Transverse colon (tissue), 4 donors: ENCODE measurements around the gene RBFOX2. TPM values are rescaled to one million over a fixed set of nuclear protein-coding genes. Genes with fewer than 3 reads are reported as not detected.
A peak's percentile ranks its signal among the peaks of the same experiment; 100 is the strongest.

Experiments
- DNase-seq: peaks from one replicate; pipeline ENCODE4 v3.0.0-alpha.2; 2019
- H3K27ac ChIP-seq, 4 donors: fragments of 200-600 bp; sonication (generic); 2 replicates each; pipeline ENCODE4 v1.5.1; 2016 to 2018; ENCODE audit warnings: inconsistent platforms in 4 of 4
- H3K27me3 ChIP-seq: fragments of 200-600 bp; sonication (generic); 2 replicates; pipeline ENCODE4 v1.5.1; 2017; ENCODE audit warnings: inconsistent platforms
- H3K36me3 ChIP-seq, 4 donors: fragments of 200-600 bp; sonication (generic); 2 replicates each; pipeline ENCODE4 v1.5.1; 2017 to 2019; ENCODE audit warnings: inconsistent platforms in 4 of 4
- H3K4me1 ChIP-seq, 4 donors: fragments of 200-600 bp; sonication (generic); 2 replicates each; pipeline ENCODE4 v1.5.1; 2017 to 2020; ENCODE audit warnings: inconsistent platforms in 4 of 4
- H3K4me3 ChIP-seq, 4 donors: fragments of 200-600 bp; sonication (generic); 1 replicate in 1 of 4; 2 replicates in 3 of 4; pipeline versions ENCODE4 v1.5.1 to v1.6.1; 2017 to 2019; ENCODE audit warnings: inconsistent platforms in 4 of 4
- H3K9me3 ChIP-seq, 2 donors: fragments of 200-600 bp; sonication (generic); 2 replicates each; pipeline ENCODE4 v1.5.1; 2017 to 2019; ENCODE audit warnings: inconsistent platforms in 2 of 2
- CTCF ChIP-seq, 5 experiments: fragments of 200-600 bp in 3 of 5; fragments of 450-650 bp in 2 of 5; sonication (generic) in 3 of 5; IDR thresholded peaks; 1 replicate in 2 of 5; 2 replicates in 3 of 5; pipeline ENCODE4 v1.5.1; 2016 to 2017; ENCODE audit warnings: antibody characterized with exemption in 5 of 5, inconsistent platforms in 3 of 5, mild to moderate bottlenecking in 2 of 5, moderate library complexity in 1 of 5
- EP300 ChIP-seq: sonication (generic); formaldehyde crosslinking; IDR thresholded peaks from one replicate; pipeline ENCODE4 v1.6.1; 2017; ENCODE audit warnings: antibody characterized with exemption, low read depth
- POLR2A ChIP-seq: fragments of 450-650 bp; IDR thresholded peaks from one replicate; pipeline ENCODE4 v1.6.1; 2016; ENCODE audit warnings: antibody characterized with exemption, mild to moderate bottlenecking, moderate library complexity
- POLR2AphosphoS5 ChIP-seq, 3 donors: sonication (generic); formaldehyde crosslinking; IDR thresholded peaks; one replicate each; pipeline ENCODE4 v1.6.1; 2016; ENCODE audit warnings: antibody characterized with exemption in 3 of 3
- WGBS, 2 donors: methylation state at CpG; one replicate each; pipeline ENCODE4 v1.1.5; 2018; ENCODE audit warnings: low coverage in 1 of 2; 5-methylcytosine and 5-hydroxymethylcytosine counted together
- in situ Hi-C, 4 donors: fragments of 200-750 bp; cut with MboI; loops; one replicate each; pipeline versions ENCODE4 v1.15.0 to v1.15.1; 2017; ENCODE audit warnings: low sequenced_read_pairs in 3 of 4, low pct_ligation_motif_present in 1 of 4, low pct_unique_long_range_greater_than_20kb in 1 of 4
- intact Hi-C: fragments of 100-400 bp; cut with DNase I; formaldehyde crosslinking; loops from one replicate; pipeline ENCODE4 v1.15.1; 2023; ENCODE audit warnings: low total_unique reads
- total RNA-seq, 4 donors: library from RNA; depleted of rRNA; stranded (reverse); fragments of >200 nt; gene quantifications; one replicate each; pipeline ENCODE4 v1.1.0, GENCODE V29; 2016

Gene RBFOX2
- total RNA-seq, 4 donors from 2014 or later = 27.3 to 61.1 (median 43.1) TPM

DNA sequence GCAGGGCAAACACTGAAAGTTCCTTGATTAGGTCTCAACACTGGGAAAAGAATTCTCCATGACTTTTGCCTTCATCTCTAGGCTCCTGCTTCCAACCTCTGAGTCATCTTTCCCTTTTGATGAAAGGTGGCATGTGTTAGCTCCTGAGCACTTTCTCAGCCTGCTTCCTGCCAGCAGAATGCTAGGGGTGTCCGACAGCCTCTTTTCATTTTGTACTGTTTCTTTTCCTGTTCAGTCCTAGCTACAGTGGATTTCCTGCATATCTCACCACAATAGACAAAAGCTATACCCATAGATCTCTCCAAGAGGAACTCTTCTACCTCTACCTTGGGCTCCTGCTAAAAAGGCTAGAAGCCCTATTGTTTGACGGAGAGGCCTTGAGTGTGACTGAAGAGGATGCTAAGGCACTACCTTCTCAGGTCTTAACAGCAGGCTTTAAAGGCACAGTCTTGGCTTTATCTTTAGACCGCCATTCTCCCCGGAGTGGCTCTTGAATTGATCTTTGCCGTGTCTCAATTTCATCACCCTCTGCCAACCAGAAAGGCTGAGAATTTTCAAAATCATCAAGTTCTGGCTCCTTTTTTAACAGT is 145.5 kb downstream of the RBFOX2 start:
- H3K27me3 ChIP-seq = no peaks in the 10 kb centered on the region
- peaks cover 0 to 27% (median 16%) of the 10 kb centered on the region in 4 donors for H3K4me1 ChIP-seq
- peak overlapping the region; percentile 29 to 68 (median 45) for H3K27ac ChIP-seq
- WGBS, 2 donors = 75 to 84% methylated on average over 5 of the region's 5 CpGs
- no peak for DNase-seq
- intact Hi-C loops = no loop called here
- no peak overlapping the region for H3K4me3 ChIP-seq
- H3K9me3 ChIP-seq = no peaks in the 10 kb centered on the region
- no peak for TF ChIP-seq POLR2A
- TF ChIP-seq CTCF (IDR thresholded peaks at IDR 0.05) = no peak
- no peak for TF ChIP-seq POLR2AphosphoS5 (IDR thresholded peaks at IDR 0.05)
- TF ChIP-seq EP300 = no peak
- in situ Hi-C loops = no loop called here
- H3K36me3 ChIP-seq = no peaks in the 10 kb centered on the region

GRCh38 chr22:35882211-35883030 is 146.2 kb downstream of the RBFOX2 start:
- H3K27ac ChIP-seq = peak overlapping the region; percentile 29 to 68 (median 45)
- no peaks in the 10 kb centered on the region for H3K9me3 ChIP-seq
- TF ChIP-seq EP300 (no peak), POLR2A (no peak), POLR2AphosphoS5 (IDR thresholded peaks at IDR 0.05) (no peak), CTCF (IDR thresholded peaks at IDR 0.05) (no peak)
- in situ Hi-C loops (no loop called here), intact Hi-C loops (no loop called here)
- H3K4me3 ChIP-seq = no peak overlapping the region
- H3K4me1 ChIP-seq = peaks cover 0 to 29% (median 16%) of the 10 kb centered on the region in 4 donors
- H3K36me3 ChIP-seq = no peaks in the 10 kb centered on the region
- WGBS, 2 donors = 30 to 39% methylated on average over 5 of the region's 5 CpGs
- no peak for DNase-seq
- H3K27me3 ChIP-seq = no peaks in the 10 kb centered on the region

GRCh38 chr22:35879351-35879750 is 149.3 kb downstream of the RBFOX2 start:
- H3K4me1 ChIP-seq = peaks cover 0 to 29% (median 16%) of the 10 kb centered on the region in 4 donors
- H3K9me3 ChIP-seq = no peaks in the 10 kb centered on the region
- H3K4me3 ChIP-seq = no peak overlapping the region
- no peaks in the 10 kb centered on the region for H3K27me3 ChIP-seq
- no peak for DNase-seq
- intact Hi-C loops = no loop called here
- TF ChIP-seq CTCF (IDR thresholded peaks at IDR 0.05) (no peak), EP300 (no peak), POLR2AphosphoS5 (IDR thresholded peaks at IDR 0.05) (no peak), POLR2A (no peak)
- in situ Hi-C loops = no loop called here
- WGBS, 2 donors = 90 to 100% methylated on average over 1 to 2 of the region's 2 CpGs
- H3K27ac ChIP-seq = no peak overlapping the region
- no peaks in the 10 kb centered on the region for H3K36me3 ChIP-seq

GRCh38 chr22:35873426-35873825 is 155.2 kb downstream of the RBFOX2 start:
- WGBS, 2 donors = 80 to 89% methylated on average over 1 to 3 of the region's 3 CpGs
- in situ Hi-C loops = no loop called here
- peaks cover 0 to 8% (median 2%) of the 10 kb centered on the region in 4 donors for H3K4me1 ChIP-seq

More at GRCh38 chr22:35873426-35873825, 155.2 kb downstream of the RBFOX2 start:
- H3K36me3 ChIP-seq = no peaks in the 10 kb centered on the region
- no peak for DNase-seq
- intact Hi-C loops = no loop called here
- no peak overlapping the region for H3K4me3 ChIP-seq
- no peaks in the 10 kb centered on the region for H3K9me3 ChIP-seq
- TF ChIP-seq POLR2AphosphoS5 (IDR thresholded peaks at IDR 0.05) = no peak
- no peak for TF ChIP-seq CTCF (IDR thresholded peaks at IDR 0.05)
- no peak for TF ChIP-seq EP300
- no peak for TF ChIP-seq POLR2A
- no peak overlapping the region for H3K27ac ChIP-seq
- no peaks in the 10 kb centered on the region for H3K27me3 ChIP-seq
